OCI-LY3 (cell line): ENCODE results near the gene MAN1A1.

Experiments used
- CTCF ChIP-seq: fragments of 200-600, 300-600 bp; sonication (generic); IDR thresholded peaks from 2 replicates; pipeline ENCODE4 v1.5.1; 2014; ENCODE audit warnings: antibody characterized with exemption, low read length, low read depth
- EZH2phosphoT487 ChIP-seq: fragments of 200-600 bp; shearing (Covaris generic); IDR thresholded peaks from 2 replicates; pipeline ENCODE4 v1.6.1; 2018; ENCODE audit warnings: antibody characterized with exemption, mixed run types, low read depth

- TF ChIP-seq CTCF: no peak
- no peak for TF ChIP-seq EZH2phosphoT487
Observed at GRCh38 chr6:119215885-119216590, 133.5 kb downstream of the MAN1A1 start.
